ENCODE results near the gene KDM4D. TPM values are rescaled to one million over a fixed set of nuclear protein-coding genes. Genes with fewer than 3 reads are reported as not detected.

The KDM4D gene
- total RNA-seq, 1 donor from 2014 or later = 1.3 TPM

DNA sequence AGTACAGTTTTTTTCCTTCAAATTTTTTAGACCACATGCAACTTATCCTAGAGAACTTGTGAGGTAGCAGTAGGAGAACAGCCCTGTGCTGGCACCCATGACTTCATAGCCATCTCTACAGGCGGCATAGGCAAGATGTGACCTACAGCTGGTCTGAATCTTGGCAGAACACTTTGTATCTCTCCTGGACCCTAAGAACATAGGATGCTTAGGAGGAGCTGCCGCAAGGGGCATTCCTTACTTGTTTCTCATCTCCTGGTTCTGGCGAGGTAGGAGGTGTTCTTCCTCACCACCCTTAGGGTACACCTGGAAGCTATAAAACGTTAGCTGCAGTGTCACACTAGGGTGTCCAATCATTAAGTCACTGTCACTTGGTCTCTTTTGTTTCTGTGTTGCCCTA is 16.5 kb upstream of the KDM4D start:
- no peak for DNase-seq
- Mint-ChIP-seq H3K9me3 (ENCODE audit: unreplicated experiment) (no peaks in the 10 kb centered on the region), H3K4me1 (ENCODE audit: low read depth, unreplicated experiment) (no peaks in the 10 kb centered on the region), H3K27me3 (ENCODE audit: unreplicated experiment) (peaks cover 3% of the 10 kb centered on the region), H3K27ac (ENCODE audit: unreplicated experiment) (no peak overlapping the region), H3K36me3 (ENCODE audit: unreplicated experiment) (no peaks in the 10 kb centered on the region), H3K4me3 (ENCODE audit: unreplicated experiment) (no peak overlapping the region)
- TF ChIP-seq, protein P1, sequence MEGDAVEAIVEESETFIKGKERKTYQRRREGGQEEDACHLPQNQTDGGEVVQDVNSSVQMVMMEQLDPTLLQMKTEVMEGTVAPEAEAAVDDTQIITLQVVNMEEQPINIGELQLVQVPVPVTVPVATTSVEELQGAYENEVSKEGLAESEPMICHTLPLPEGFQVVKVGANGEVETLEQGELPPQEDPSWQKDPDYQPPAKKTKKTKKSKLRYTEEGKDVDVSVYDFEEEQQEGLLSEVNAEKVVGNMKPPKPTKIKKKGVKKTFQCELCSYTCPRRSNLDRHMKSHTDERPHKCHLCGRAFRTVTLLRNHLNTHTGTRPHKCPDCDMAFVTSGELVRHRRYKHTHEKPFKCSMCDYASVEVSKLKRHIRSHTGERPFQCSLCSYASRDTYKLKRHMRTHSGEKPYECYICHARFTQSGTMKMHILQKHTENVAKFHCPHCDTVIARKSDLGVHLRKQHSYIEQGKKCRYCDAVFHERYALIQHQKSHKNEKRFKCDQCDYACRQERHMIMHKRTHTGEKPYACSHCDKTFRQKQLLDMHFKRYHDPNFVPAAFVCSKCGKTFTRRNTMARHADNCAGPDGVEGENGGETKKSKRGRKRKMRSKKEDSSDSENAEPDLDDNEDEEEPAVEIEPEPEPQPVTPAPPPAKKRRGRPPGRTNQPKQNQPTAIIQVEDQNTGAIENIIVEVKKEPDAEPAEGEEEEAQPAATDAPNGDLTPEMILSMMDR (IDR thresholded peaks at IDR 0.05; ENCODE audit: partially characterized antibody, unreplicated experiment) = no peak

DNA sequence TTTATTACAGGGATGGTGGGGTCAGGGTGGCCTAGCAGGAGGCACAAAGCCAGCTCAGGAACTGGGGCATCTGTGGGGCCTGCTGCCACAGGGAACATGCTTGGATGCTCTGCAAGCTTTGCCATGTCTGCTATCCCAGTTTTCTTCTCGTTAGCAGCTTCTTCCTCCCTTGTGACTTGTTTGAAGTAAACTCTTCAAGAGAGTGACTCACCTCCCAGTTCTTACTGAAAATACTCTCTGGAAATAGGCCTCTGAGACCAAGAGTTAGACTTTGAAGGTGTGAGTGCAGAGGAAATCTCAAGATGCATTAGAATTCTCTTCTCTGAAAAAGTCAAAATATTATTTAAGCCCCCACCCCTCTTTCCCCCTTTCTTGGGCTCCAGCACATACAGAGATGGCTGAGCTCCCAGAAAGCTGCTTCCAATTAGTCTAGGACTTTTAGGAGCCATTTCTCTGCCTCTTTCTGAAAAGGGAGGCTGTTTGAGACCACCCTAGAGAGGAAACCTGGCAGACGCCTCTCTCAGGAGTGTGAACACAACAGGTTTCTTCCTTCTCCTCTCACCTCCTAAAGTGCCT is 15.3 kb upstream of the KDM4D start:
- H3K4me3 Mint-ChIP-seq (ENCODE audit: unreplicated experiment) = no peak overlapping the region
- no peaks in the 10 kb centered on the region for H3K36me3 Mint-ChIP-seq (ENCODE audit: unreplicated experiment)
- no peaks in the 10 kb centered on the region for H3K4me1 Mint-ChIP-seq (ENCODE audit: low read depth, unreplicated experiment)
- H3K27ac Mint-ChIP-seq (ENCODE audit: unreplicated experiment) = no peak overlapping the region
- no peak for DNase-seq
- no peaks in the 10 kb centered on the region for H3K9me3 Mint-ChIP-seq (ENCODE audit: unreplicated experiment)
- TF ChIP-seq, protein P1 (IDR thresholded peaks at IDR 0.05; ENCODE audit: partially characterized antibody, unreplicated experiment) = no peak
- peaks cover 3% of the 10 kb centered on the region for H3K27me3 Mint-ChIP-seq (ENCODE audit: unreplicated experiment)

DNA sequence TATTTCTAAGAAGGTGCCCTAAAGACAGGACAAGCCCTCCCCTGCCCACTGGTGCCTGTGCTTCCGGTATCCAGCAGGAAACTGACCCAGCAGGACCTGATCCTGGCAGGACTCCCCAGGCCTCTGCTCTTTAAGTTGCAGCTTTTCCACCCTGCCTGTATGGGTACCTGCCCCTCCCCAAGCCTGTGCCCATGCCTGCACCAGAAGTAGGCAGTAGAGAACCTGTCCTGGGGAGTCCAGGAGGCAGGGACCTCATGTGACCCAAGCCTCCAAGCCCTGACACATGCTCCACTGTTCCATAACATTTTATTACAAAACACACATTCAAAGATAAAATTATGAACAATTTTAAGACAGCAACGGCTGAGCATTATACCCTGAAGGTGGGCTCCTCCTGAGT is 14.3 kb upstream of the KDM4D start:
- no peak for DNase-seq
- no peaks in the 10 kb centered on the region for H3K9me3 Mint-ChIP-seq (ENCODE audit: unreplicated experiment)
- no peak overlapping the region for H3K27ac Mint-ChIP-seq (ENCODE audit: unreplicated experiment)
- TF ChIP-seq, protein P1 (IDR thresholded peaks at IDR 0.05; ENCODE audit: partially characterized antibody, unreplicated experiment) = no peak
- H3K27me3 Mint-ChIP-seq (ENCODE audit: unreplicated experiment) = peaks cover under 1% of the 10 kb centered on the region
- no peaks in the 10 kb centered on the region for H3K36me3 Mint-ChIP-seq (ENCODE audit: unreplicated experiment)
- no peak overlapping the region for H3K4me3 Mint-ChIP-seq (ENCODE audit: unreplicated experiment)
- no peaks in the 10 kb centered on the region for H3K4me1 Mint-ChIP-seq (ENCODE audit: low read depth, unreplicated experiment)

DNA sequence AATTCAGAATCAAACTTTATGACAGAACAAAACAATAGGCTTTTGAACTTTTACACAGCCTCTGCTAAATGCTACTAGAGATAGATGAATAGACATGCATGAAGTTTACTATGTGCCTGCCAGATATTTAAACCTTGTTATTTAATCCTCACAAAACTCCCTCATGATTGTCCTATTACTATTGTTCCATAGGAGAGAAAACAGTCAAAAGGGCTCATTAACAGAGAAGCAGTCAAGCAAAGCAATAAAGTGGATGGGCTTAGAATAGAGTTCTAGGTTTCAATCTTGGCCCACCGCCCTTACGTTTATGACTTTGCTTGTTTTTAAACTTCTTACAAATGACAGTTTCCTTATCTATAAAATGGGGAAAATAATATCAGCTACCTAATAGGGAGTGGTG is 13.0 kb upstream of the KDM4D start:
- no peak overlapping the region for H3K4me3 Mint-ChIP-seq (ENCODE audit: unreplicated experiment)
- DNase-seq = no peak
- no peaks in the 10 kb centered on the region for H3K9me3 Mint-ChIP-seq (ENCODE audit: unreplicated experiment)
- H3K27me3 Mint-ChIP-seq (ENCODE audit: unreplicated experiment) = no peaks in the 10 kb centered on the region
- H3K36me3 Mint-ChIP-seq (ENCODE audit: unreplicated experiment) = no peaks in the 10 kb centered on the region
- TF ChIP-seq, protein P1 (IDR thresholded peaks at IDR 0.05; ENCODE audit: partially characterized antibody, unreplicated experiment) = no peak
- no peaks in the 10 kb centered on the region for H3K4me1 Mint-ChIP-seq (ENCODE audit: low read depth, unreplicated experiment)
- H3K27ac Mint-ChIP-seq (ENCODE audit: unreplicated experiment) = no peak overlapping the region

DNA sequence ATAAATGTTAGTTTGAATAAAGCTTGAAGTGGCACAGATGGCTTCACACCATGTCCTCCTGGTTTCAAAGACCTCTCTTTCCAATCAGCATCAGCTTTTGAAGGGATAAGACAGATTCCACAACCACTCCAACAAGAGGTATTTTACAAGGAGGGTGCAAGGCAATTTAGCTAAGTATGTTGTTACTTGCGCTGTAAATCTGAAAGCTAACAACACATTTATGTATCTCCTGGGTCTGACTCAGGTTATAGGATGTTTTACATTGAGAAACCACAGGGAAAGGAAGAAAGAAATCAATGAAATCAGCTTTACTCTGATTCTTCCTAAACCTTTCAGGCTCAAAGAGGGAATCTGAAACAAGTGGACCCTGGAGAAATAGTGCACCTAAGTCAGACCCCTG is 12.3 kb upstream of the KDM4D start:
- H3K9me3 Mint-ChIP-seq (ENCODE audit: unreplicated experiment) = no peaks in the 10 kb centered on the region
- no peak overlapping the region for H3K27ac Mint-ChIP-seq (ENCODE audit: unreplicated experiment)
- H3K4me1 Mint-ChIP-seq (ENCODE audit: low read depth, unreplicated experiment) = no peaks in the 10 kb centered on the region
- H3K4me3 Mint-ChIP-seq (ENCODE audit: unreplicated experiment) = no peak overlapping the region
- TF ChIP-seq, protein P1 (IDR thresholded peaks at IDR 0.05; ENCODE audit: partially characterized antibody, unreplicated experiment) = no peak
- no peak for DNase-seq
- H3K36me3 Mint-ChIP-seq (ENCODE audit: unreplicated experiment) = no peaks in the 10 kb centered on the region
- no peaks in the 10 kb centered on the region for H3K27me3 Mint-ChIP-seq (ENCODE audit: unreplicated experiment)

Measured in glutamatergic neuron (in vitro differentiated cells).